ENCODE measurements around the gene CTSH.

DNA sequence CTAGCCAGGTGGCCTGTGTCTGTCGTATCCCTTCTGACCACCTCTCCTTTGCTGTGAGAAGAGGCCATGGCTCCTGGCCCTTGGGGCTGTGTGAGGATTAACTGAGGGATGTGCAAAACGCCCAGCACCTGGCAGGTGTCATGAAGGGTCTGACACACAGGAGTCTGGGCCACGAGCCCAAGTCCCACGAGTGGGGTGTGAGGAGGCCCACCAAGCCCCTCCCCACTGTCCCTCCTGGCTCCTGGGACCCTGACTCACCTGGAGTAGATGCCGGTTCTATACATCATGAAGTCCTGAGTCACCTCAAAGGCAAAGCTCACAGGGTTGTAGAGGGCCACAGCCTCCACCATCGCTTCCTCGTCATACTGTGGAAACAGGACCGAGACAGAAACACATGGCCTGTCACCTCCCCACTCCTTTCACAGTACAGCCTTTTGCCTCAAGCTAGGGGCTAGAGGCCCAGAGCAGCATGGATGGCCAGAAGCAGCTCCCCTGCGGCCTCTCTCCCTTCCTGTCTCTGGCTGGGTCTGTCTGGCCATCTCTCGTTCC lies 19.7 kb downstream of the CTSH start:
- TF ChIP-seq CTCF (IDR thresholded peaks at IDR 0.05) (no peak), POLR2A (IDR thresholded peaks at IDR 0.05) (no peak), POLR2AphosphoS5 (IDR thresholded peaks at IDR 0.05) (no peak)

Data from prostate gland (tissue), 2 donors.